ENCODE data around the gene GMEB2. TPM values are rescaled to one million over a fixed set of nuclear protein-coding genes. Genes with fewer than 3 reads are reported as not detected.

GMEB2 gene
- total and polyA plus RNA-seq, 10 of the 15 experiments (the other 5 are each of a cell fraction or from before 2014, with no cell fraction given) = 0.08 to 15.1 (median 6.9) TPM

DNA sequence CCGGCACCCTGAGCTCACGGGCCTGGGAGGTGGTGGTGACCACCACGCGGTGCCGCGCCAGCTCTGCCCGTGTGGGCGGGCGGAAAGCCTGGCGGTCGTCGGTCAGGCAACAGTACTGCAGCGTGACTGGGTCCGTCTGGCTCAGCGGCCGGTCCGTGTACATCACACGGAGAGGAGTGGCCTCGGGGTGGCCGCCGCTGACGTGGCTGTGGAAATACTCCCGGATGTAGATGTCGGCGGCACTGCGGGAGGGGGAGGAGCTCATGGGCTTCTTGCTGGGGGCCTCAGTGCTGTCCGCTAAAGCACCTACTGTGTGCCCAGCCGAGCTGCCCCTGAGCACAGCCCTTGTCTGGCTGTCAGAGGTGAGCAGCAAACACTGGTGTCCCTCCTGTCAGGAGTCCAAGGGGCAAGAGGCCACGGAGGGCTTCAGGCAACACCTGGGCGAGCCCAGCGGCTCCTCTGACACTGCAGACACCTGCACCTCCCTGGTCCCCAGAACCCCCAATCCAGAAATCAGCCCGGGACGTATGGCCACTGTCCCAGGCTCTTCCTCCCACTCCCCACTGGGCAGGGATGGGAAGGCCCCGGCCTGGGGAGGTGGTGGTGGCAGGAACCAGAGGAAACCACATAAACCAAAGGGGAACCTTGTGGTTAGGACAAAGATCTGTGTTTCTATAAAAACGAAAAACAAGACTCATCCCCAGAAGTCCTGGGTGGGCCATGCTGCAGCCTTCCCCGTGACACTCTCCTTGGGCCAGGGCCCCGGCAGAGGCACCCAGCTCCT, 59.3 kb downstream of the GMEB2 start (continued):
- TF ChIP-seq PAX5 (IDR thresholded peaks at IDR 0.05; ENCODE audit: borderline replicate concordance, low read depth, low read length) (peak; percentile 71; the same call in 1 of the 2 replicates), SREBF1 (IDR thresholded peaks at IDR 0.05; ENCODE audit: low read length) (no peak), ZNF274 (IDR thresholded peaks at IDR 0.05; ENCODE audit: insufficient read depth, insufficient read length) (no peak), CBX5 (IDR thresholded peaks at IDR 0.05; ENCODE audit: low read depth) (no peak), CHD1 (IDR thresholded peaks at IDR 0.05; ENCODE audit: low read depth, low read length) (no peak), NFIC (IDR thresholded peaks at IDR 0.05; ENCODE audit: low read depth, low read length) (peak; percentile 89; the same call in 1 of the 2 replicates), SMC3 (IDR thresholded peaks at IDR 0.05; ENCODE audit: borderline replicate concordance, low read length) (no peak), SP1 (IDR thresholded peaks at IDR 0.05; ENCODE audit: low read depth, low read length) (peak; percentile 46), EP300 (IDR thresholded peaks at IDR 0.05; ENCODE audit: borderline replicate concordance in 1 of 2, control insufficient read depth in 1 of 2, low read depth in 2 of 2, low read length in 2 of 2) (peak in 1 of 2 experiments; percentile 25; a peak in 2 of 4 replicates), DPF2 (IDR thresholded peaks at IDR 0.05) (peak; percentile 92), MXI1 (IDR thresholded peaks at IDR 0.05; ENCODE audit: low read depth, low read length) (peak; percentile 48; the same call in 1 of the 2 replicates), MEF2B (IDR thresholded peaks at IDR 0.05; ENCODE audit: partially characterized antibody, poor library complexity, severe bottlenecking) (peak; percentile 25), ASH2L (IDR thresholded peaks at IDR 0.05; ENCODE audit: borderline replicate concordance, low read depth) (no peak), POLR2AphosphoS5 (IDR thresholded peaks at IDR 0.05; ENCODE audit: low read length) (0 out of 2 replicates have a peak, but pooled peaks have one; percentile 24), KAT2A (conservative IDR thresholded peaks at IDR 0.05; ENCODE audit: control insufficient read depth, low read depth, low read length) (no peak), TCF12 (IDR thresholded peaks at IDR 0.05; ENCODE audit: low read depth, low read length) (0 out of 2 replicates have a peak, but pooled peaks have one; percentile 3), NR2F1 (conservative IDR thresholded peaks at IDR 0.05) (peak; percentile 89), FOXM1 (IDR thresholded peaks at IDR 0.05; ENCODE audit: low read depth, low read length) (peak; percentile 74; the same call in 1 of the 2 replicates), GATAD2B (conservative IDR thresholded peaks at IDR 0.05; ENCODE audit: low read depth) (no peak), NR2C2 (IDR thresholded peaks at IDR 0.05; ENCODE audit: borderline replicate concordance, control insufficient read depth, insufficient read length, low read depth) (no peak), YY1 (IDR thresholded peaks at IDR 0.05; ENCODE audit: low read depth, low read length) (0 out of 2 replicates have a peak, but pooled peaks have one; percentile 8)
- TF ChIP-seq, protein P1, sequence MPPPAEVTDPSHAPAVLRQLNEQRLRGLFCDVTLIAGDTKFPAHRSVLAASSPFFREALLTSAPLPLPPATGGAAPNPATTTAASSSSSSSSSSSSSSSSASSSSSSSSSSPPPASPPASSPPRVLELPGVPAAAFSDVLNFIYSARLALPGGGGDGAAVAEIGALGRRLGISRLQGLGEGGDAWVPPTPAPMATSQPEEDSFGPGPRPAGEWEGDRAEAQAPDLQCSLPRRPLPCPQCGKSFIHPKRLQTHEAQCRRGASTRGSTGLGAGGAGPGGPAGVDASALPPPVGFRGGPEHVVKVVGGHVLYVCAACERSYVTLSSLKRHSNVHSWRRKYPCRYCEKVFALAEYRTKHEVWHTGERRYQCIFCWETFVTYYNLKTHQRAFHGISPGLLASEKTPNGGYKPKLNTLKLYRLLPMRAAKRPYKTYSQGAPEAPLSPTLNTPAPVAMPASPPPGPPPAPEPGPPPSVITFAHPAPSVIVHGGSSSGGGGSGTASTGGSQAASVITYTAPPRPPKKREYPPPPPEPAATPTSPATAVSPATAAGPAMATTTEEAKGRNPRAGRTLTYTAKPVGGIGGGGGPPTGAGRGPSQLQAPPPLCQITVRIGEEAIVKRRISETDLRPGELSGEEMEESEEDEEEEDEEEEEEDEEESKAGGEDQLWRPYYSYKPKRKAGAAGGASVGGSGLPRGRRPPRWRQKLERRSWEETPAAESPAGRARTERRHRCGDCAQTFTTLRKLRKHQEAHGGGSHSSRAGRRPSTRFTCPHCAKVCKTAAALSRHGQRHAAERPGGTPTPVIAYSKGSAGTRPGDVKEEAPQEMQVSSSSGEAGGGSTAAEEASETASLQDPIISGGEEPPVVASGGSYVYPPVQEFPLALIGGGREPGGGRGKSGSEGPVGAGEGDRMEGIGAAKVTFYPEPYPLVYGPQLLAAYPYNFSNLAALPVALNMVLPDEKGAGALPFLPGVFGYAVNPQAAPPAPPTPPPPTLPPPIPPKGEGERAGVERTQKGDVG (CRISPR knock-in tag; IDR thresholded peaks at IDR 0.05) = 0 out of 2 replicates have a peak, but pooled peaks have one; percentile 4
- TF ChIP-seq, protein P2, sequence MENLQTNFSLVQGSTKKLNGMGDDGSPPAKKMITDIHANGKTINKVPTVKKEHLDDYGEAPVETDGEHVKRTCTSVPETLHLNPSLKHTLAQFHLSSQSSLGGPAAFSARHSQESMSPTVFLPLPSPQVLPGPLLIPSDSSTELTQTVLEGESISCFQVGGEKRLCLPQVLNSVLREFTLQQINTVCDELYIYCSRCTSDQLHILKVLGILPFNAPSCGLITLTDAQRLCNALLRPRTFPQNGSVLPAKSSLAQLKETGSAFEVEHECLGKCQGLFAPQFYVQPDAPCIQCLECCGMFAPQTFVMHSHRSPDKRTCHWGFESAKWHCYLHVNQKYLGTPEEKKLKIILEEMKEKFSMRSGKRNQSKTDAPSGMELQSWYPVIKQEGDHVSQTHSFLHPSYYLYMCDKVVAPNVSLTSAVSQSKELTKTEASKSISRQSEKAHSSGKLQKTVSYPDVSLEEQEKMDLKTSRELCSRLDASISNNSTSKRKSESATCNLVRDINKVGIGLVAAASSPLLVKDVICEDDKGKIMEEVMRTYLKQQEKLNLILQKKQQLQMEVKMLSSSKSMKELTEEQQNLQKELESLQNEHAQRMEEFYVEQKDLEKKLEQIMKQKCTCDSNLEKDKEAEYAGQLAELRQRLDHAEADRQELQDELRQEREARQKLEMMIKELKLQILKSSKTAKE (IDR thresholded peaks at IDR 0.05; ENCODE audit: low read depth, poor library complexity, severe bottlenecking) = peak; percentile 66
- TF ChIP-seq, protein P3, sequence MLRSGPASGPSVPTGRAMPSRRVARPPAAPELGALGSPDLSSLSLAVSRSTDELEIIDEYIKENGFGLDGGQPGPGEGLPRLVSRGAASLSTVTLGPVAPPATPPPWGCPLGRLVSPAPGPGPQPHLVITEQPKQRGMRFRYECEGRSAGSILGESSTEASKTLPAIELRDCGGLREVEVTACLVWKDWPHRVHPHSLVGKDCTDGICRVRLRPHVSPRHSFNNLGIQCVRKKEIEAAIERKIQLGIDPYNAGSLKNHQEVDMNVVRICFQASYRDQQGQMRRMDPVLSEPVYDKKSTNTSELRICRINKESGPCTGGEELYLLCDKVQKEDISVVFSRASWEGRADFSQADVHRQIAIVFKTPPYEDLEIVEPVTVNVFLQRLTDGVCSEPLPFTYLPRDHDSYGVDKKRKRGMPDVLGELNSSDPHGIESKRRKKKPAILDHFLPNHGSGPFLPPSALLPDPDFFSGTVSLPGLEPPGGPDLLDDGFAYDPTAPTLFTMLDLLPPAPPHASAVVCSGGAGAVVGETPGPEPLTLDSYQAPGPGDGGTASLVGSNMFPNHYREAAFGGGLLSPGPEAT (IDR thresholded peaks at IDR 0.05; ENCODE audit: low read depth) = peak; percentile 73
